Esophagus (tissue), 2 donors: ENCODE measurements around the gene CACNB1. TPM values are rescaled to one million over a fixed set of nuclear protein-coding genes. Genes with fewer than 3 reads are reported as not detected.
A peak's percentile ranks its signal among the peaks of the same experiment; 100 is the strongest.

Experiments
- H3K27ac ChIP-seq, 2 donors: one replicate each; pipeline ENCODE4 v1.5.1; 2013; ENCODE audit warnings: low read depth in 2 of 2, mild to moderate bottlenecking in 2 of 2, inconsistent platforms in 1 of 2, low read length in 1 of 2, moderate library complexity in 1 of 2
- H3K27me3 ChIP-seq, 2 donors: one replicate each; pipeline ENCODE4 v1.6.1; 2013; ENCODE audit warnings: low read length in 2 of 2, control low read depth in 1 of 2, mild to moderate bottlenecking in 1 of 2; ENCODE audit not compliant: insufficient read depth in 2 of 2, control insufficient read depth in 1 of 2
- H3K36me3 ChIP-seq, 2 donors: one replicate each; pipeline ENCODE4 v1.6.1; 2013; ENCODE audit warnings: low read length in 1 of 2; ENCODE audit not compliant: control insufficient read depth in 2 of 2, insufficient read depth in 2 of 2
- H3K4me1 ChIP-seq, 2 donors: one replicate each; pipeline ENCODE4 v1.6.1; 2013; ENCODE audit warnings: low read length in 1 of 2; ENCODE audit not compliant: control insufficient read depth in 2 of 2, insufficient read depth in 2 of 2
- H3K4me3 ChIP-seq, 2 donors: one replicate each; pipeline ENCODE4 v1.5.1; 2013; ENCODE audit warnings: low read length in 2 of 2, mild to moderate bottlenecking in 2 of 2, low read depth in 1 of 2, moderate library complexity in 1 of 2
- H3K9me3 ChIP-seq, 2 donors: one replicate each; pipeline ENCODE4 v1.6.1; 2013; ENCODE audit warnings: mild to moderate bottlenecking in 2 of 2, low read depth in 1 of 2, low read length in 1 of 2, moderate library complexity in 1 of 2; ENCODE audit not compliant: control insufficient read depth in 2 of 2, insufficient read depth in 1 of 2
- WGBS, 2 donors: extraction: QIAGEN DNeasy Blood & Tissue Kit; methylation state at CpG; one replicate each; pipeline ENCODE4 v1.1.7; 2013; 5-methylcytosine and 5-hydroxymethylcytosine counted together
- polyA plus RNA-seq, 2 donors: library from polyadenylated mRNA; stranded (reverse); fragments of 200-250 nt; gene quantifications; one replicate each; pipeline ENCODE4 v1.2.3, GENCODE V29; 2013
- donor health status: healthy with polysubstance abuse.
- donor health status: Bipolar disorder and iron deficiency.

CACNB1 gene
- polyA plus RNA-seq, 2 donors, result 1.6 to 2.6 TPM

- 56 to 58% methylated on average over 8 of the region's 8 CpGs for WGBS, 2 donors
- no peaks in the 10 kb centered on the region for H3K27me3 ChIP-seq
- H3K36me3 ChIP-seq, result peaks cover 4 to 13% of the 10 kb centered on the region in 2 donors
- H3K27ac ChIP-seq, result peak overlapping the region in 1 of 2 donors; percentile 18
- no peaks in the 10 kb centered on the region for H3K9me3 ChIP-seq
- H3K4me3 ChIP-seq, result no peak overlapping the region
- H3K4me1 ChIP-seq, result peaks cover 4 to 17% of the 10 kb centered on the region in 2 donors
These were observed 1.8 kb downstream of the CACNB1 start for GRCh38 chr17:39195568-39196160.

- Histone ChIP-seq H3K9me3 (no peaks in the 10 kb centered on the region), H3K36me3 (peaks cover 4 to 13% of the 10 kb centered on the region in 2 donors), H3K27ac (peak overlapping the region in 1 of 2 donors; percentile 6), H3K4me3 (no peak overlapping the region), H3K27me3 (no peaks in the 10 kb centered on the region), H3K4me1 (peaks cover 4 to 17% of the 10 kb centered on the region in 2 donors)
- WGBS, 2 donors, result 70 to 73% methylated on average over 10 of the region's 10 CpGs
These were observed 2.4 kb downstream of the CACNB1 start for GRCh38 chr17:39194985-39195524.

- H3K4me3 ChIP-seq, result no peak overlapping the region
- H3K27ac ChIP-seq, result peak overlapping the region in 1 of 2 donors; percentile 6
- WGBS, 2 donors, result 65 to 76% methylated on average over 18 to 20 of the region's 20 CpGs
- no peaks in the 10 kb centered on the region for H3K9me3 ChIP-seq
- H3K36me3 ChIP-seq, result peaks cover 4 to 13% of the 10 kb centered on the region in 2 donors
- no peaks in the 10 kb centered on the region for H3K27me3 ChIP-seq
- H3K4me1 ChIP-seq, result peaks cover 4 to 17% of the 10 kb centered on the region in 2 donors
These were observed 3.1 kb downstream of the CACNB1 start for GRCh38 chr17:39194089-39194984.

GRCh38 chr17:39193346-39193745 lies 4.1 kb downstream of the CACNB1 start:
- H3K9me3 ChIP-seq, result no peaks in the 10 kb centered on the region
- no peak overlapping the region for H3K27ac ChIP-seq
- 83 to 84% methylated on average over 10 of the region's 10 CpGs for WGBS, 2 donors
- peaks cover 4 to 13% of the 10 kb centered on the region in 2 donors for H3K36me3 ChIP-seq
- H3K27me3 ChIP-seq, result no peaks in the 10 kb centered on the region
- peaks cover 4 to 17% of the 10 kb centered on the region in 2 donors for H3K4me1 ChIP-seq
- H3K4me3 ChIP-seq, result no peak overlapping the region

DNA sequence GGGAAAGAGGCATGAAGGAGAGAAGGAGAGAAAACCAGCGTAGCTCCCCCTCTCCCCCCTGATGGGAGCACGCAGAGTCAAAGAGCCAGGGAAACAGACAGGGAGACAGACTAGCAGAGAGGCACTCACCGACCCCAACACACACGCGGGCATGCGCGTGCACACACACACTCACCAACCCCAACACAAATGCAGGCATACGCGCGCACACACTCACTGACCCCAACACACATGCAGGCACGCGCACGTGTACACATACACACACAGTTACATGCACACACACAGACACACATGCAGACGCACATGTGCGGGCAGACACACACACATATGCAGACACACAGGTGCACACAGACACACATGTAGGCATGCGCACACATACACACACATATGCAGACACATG lies 4.6 kb downstream of the CACNB1 start:
- Histone ChIP-seq H3K27me3 (no peaks in the 10 kb centered on the region), H3K9me3 (no peaks in the 10 kb centered on the region), H3K27ac (no peak overlapping the region), H3K36me3 (peaks cover 4 to 13% of the 10 kb centered on the region in 2 donors), H3K4me1 (peaks cover 4 to 17% of the 10 kb centered on the region in 2 donors), H3K4me3 (no peak overlapping the region)
- WGBS, 2 donors, result 94 to 95% methylated on average over 15 to 16 of the region's 16 CpGs

GRCh38 chr17:39191750-39192510 lies 5.5 kb downstream of the CACNB1 start:
- Histone ChIP-seq H3K27ac (no peak overlapping the region), H3K27me3 (no peaks in the 10 kb centered on the region), H3K36me3 (peaks cover 4 to 17% of the 10 kb centered on the region in 2 donors), H3K9me3 (no peaks in the 10 kb centered on the region), H3K4me3 (no peak overlapping the region), H3K4me1 (peaks cover 4 to 17% of the 10 kb centered on the region in 2 donors)
- 94 to 95% methylated on average over 9 of the region's 9 CpGs for WGBS, 2 donors

- Histone ChIP-seq H3K36me3 (peaks cover 0 to 19% of the 10 kb centered on the region in 2 donors), H3K4me1 (peaks cover 0 to 3% of the 10 kb centered on the region in 2 donors), H3K4me3 (no peak overlapping the region), H3K9me3 (no peaks in the 10 kb centered on the region), H3K27me3 (no peaks in the 10 kb centered on the region), H3K27ac (no peak overlapping the region)
- WGBS, 2 donors, result 90 to 93% methylated on average over 9 of the region's 9 CpGs
These were observed 10.2 kb downstream of the CACNB1 start for GRCh38 chr17:39187152-39187830.

GRCh38 chr17:39186481-39187002 lies 10.9 kb downstream of the CACNB1 start:
- H3K27me3 ChIP-seq, result no peaks in the 10 kb centered on the region
- H3K27ac ChIP-seq, result no peak overlapping the region
- no peak overlapping the region for H3K4me3 ChIP-seq
- WGBS, 2 donors, result 75 to 80% methylated on average over 15 of the region's 15 CpGs
- no peaks in the 10 kb centered on the region for H3K9me3 ChIP-seq
- H3K4me1 ChIP-seq, result no peaks in the 10 kb centered on the region
- peaks cover 0 to 12% of the 10 kb centered on the region in 2 donors for H3K36me3 ChIP-seq
